SKM-1 treated with dmso at 0.1 percent for 144 hours (cell line): ENCODE measurements around the gene FANCF.
"Not testable (repeated sequence)": the region's sequence is repeated elsewhere in the genome, so short reads cannot be mapped to it uniquely, and the experiment has no call there.

Experiments
- DNase-seq: peaks from one replicate; lab custom pipeline; 2025; ENCODE audit not compliant: unreplicated experiment; lab: John Stamatoyannopoulos, UW

The FANCF gene, protein sequence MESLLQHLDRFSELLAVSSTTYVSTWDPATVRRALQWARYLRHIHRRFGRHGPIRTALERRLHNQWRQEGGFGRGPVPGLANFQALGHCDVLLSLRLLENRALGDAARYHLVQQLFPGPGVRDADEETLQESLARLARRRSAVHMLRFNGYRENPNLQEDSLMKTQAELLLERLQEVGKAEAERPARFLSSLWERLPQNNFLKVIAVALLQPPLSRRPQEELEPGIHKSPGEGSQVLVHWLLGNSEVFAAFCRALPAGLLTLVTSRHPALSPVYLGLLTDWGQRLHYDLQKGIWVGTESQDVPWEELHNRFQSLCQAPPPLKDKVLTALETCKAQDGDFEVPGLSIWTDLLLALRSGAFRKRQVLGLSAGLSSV

DNA sequence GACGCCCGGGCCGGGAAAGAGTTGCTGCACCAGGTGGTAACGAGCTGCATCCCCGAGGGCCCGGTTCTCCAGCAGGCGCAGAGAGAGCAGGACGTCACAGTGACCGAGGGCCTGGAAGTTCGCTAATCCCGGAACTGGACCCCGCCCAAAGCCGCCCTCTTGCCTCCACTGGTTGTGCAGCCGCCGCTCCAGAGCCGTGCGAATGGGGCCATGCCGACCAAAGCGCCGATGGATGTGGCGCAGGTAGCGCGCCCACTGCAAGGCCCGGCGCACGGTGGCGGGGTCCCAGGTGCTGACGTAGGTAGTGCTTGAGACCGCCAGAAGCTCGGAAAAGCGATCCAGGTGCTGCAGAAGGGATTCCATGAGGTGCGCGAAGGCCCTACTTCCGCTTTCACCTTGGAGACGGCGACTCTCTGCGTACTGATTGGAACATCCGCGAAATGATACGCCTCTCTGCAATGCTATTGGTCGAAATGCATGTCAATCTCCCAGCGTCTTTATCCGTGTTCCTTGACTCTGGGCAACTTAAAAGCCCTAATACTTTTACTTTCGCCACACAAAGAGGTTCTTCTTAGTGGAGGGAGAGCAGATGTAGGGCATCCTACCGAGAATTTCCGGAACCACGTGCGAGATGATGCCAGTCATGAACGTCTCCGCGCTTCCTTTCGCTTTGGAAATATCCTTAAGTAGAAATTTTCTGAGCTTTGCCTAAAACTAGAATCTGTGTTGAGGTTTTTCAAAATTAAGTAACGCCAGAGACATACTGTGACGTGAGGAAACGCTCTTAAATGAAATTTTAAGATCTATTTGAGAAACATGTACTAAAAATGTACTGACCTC, at the start of gene FANCF:
TSS of gene FANCF (minus strand) at position 376 of the 840 bp plus-strand sequence. CDS start at position 363, 13 bp downstream.
- peak; percentile 98 for DNase-seq

DNA sequence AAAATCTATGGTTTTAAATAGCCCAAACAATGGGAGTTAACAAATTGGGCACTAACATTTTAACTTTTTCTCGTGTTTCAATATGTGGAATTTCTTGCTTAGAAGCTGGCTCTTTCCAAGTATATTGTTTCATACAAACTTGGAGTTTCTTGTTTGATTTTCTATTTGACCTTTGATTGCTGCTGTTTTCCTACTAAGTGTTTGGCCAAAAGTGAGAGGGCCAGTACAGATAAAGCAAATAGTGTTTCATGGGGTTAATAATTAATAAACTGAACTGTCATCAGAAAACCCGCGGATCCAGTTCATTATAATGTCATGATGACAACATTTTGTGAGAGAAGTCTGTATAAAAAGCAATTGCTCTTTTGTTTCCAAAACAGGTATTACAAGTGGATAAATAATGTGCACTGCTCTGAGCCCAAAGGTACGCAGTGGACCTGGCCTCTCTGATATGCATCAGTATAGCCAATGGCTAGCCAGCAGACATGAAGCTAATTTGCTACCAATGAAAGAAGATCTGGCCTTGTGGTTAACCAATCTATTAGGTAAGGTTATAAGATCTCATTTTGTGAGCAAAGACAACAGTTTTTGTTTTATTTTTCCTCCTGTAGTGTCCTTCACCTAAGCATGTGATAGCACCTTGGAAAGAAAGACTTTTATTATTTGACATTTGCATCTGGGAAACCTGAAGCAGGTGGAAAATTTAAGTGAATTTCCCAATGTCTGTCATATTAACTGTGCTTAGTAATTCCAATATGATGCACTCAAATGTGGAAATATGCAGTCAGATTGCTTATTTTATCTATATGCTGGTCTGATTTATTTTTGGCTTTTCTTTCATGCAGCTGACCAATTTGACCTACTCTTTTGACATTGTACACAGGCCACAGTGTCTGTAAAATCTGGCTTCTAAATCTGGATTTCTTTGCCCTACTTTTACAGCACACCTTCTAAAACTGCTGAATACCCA, 49.1 kb upstream of the FANCF start:
- DNase-seq = no peak

DNA sequence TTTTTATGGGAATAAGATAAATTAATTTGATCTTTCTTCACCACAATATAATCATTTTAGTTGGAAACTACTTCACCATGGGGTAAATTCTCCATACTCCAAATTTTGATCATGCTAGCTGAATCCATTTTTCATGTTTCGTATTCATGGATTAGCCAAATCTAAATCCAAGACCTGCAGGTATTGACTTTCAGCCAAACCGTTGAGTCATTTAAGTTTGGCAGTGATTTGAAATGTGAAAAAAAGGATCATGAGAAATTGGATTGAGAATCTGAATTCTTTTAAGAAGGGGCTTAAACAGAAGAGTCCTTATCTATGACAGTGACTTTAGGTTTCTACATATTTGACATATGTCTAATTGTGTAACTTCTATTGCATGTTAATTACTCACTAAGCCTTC, 46.1 kb upstream of the FANCF start:
- DNase-seq = no peak

DNA sequence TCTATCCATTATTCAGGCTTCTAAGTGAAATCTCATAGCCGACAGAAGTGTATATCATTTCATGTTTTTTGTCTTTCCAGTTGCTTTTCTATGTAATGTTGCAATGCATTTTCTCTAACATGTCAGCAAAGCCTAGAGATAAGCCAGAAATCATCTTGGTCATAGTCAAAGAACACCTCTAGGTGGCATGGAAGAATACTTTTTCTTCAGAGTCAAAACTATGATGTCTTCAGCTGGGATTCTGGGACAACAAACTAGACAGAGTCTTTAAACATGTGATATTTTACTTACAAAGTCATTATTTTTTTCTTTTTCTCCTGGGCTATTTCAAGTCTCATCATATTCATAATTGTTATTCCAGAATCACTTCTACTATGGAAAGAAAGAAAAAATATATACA, 45.2 kb upstream of the FANCF start:
- DNase-seq = peak; percentile 26

DNA sequence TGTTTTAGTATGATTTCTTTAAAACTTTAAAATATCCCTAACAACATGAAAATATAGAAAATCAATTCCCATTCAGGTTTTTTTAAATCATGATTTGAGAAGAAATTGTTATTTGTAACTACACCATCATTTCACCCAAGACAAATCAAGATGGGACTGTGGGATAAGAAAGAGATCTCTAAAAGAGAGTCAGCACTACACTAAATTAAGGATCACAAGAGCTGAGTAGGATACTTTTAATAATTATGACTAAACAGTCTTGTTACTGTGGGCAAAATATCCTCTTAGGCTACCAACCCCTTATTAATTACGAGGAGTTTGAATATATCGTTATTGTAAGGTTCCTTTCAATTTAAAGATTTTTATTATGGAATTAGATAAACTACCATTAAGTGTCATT, 43.7 kb upstream of the FANCF start:
- DNase-seq = no peak

DNA sequence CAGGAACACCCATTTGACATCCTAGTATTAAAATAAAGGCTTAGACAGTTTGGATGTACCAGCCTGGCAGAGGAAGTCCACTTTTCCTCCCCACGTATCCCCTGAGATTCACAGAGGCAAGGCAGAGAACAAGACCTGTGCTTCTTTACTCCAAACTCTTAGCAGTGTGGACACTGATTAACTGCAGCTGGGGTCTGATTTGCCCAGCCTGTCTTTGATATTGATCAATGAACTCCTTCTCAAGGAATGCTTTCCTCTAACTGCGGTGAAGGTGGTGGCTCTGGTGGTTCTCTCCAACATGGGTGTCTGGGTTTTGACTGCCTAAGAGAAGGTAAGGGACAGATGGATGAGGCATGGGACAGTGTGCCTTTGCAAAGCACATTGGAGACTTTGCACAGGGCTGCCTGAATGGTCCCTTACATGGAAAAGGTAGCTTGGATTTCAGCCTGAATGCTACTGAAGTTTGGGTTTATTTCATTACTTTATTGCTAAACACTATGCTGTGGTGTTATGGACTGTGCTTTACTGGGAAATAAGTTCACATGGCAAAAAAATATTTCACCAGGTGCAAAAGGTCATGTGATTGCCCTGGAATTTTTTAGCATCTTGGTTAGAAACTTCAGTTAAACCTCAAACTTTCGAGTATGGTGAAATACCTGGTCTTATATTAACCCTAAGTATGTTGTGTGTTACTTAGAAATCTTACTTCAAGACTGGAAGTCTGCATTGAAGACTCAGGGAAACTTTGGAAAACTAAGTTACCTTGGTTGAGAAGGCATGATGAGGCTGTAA, 42.6 kb upstream of the FANCF start:
- no peak for DNase-seq

DNA sequence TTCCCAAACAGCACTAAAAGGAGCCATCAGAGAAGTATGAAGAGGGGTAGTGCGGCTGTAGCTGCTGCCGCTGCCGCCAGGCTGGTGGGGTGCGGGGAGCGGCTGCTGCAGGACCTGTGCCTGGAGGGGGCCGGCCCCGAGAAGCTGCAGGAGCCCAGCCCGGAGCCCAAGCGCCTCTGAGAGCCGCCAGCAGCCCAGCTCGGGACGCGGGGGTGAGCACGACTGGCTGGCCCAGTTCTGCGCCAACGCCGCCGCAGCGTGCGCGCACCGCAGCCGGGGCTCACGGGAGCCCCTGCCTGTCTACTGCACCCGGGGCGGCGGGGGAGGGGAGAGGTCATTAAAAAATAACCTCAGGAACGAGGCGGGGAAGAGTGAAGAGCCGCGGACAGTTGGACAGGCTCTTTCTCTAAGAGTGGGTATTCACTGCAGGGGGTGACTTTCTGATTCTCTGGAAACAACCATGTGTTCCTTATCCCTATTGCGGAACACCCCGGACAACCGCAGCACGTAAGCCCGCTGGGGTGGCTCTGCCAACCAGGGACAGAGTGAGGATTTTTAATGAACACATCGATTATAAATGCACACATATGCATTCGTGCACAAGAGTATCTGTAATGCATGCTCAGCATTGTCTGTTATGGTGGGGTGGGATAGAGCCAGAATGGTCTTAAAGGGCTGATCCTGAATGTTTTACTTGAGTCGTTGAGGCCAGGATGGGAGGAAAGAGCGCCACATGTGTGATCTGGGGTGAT, 41.2 kb upstream of the FANCF start:
- DNase-seq = no peak

DNA sequence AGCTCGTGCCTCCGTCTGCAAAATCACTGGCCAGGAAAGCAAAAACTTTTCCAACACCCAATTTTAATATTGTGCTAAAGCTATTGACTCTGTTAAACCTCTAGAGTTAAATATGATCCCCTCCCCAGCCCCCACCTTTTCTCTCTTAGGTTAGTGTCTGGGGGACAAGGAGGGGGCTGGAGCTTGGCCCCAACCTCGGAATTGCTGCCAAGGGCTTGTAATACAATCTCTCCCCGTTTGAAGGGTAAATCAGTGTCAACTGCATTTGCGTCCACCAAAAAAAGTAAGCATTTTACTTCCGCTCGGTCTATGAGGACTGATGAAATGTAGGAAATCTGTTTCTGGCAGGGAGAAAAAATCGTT, 40.7 kb upstream of the FANCF start, which contains the start of gene GAS2:
TSS of gene GAS2 (plus strand) at position 287 of the 363 bp plus-strand sequence. CDS start 8,259 bp downstream, outside the sequence.
- DNase-seq = no peak

DNA sequence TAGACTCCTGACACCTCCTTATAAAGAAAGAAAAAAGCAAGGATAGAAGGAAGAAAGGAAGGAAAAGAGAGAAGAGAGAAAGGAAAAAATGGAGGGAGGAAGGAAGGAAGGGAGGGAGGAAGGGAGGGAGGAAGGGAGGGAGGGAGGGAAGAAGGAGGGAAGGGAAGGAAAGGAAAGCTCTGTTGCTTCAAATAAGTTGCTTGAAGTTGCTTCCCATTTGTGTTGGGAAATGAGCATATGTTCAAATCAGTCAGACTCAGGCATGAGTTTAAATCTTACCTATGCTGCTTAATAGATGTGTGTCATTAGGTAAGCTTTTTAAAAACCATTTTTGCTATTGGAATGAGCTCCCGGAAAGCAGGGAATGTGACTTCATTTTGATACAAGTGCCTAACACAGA, 34.2 kb upstream of the FANCF start:
- DNase-seq = no peak

DNA sequence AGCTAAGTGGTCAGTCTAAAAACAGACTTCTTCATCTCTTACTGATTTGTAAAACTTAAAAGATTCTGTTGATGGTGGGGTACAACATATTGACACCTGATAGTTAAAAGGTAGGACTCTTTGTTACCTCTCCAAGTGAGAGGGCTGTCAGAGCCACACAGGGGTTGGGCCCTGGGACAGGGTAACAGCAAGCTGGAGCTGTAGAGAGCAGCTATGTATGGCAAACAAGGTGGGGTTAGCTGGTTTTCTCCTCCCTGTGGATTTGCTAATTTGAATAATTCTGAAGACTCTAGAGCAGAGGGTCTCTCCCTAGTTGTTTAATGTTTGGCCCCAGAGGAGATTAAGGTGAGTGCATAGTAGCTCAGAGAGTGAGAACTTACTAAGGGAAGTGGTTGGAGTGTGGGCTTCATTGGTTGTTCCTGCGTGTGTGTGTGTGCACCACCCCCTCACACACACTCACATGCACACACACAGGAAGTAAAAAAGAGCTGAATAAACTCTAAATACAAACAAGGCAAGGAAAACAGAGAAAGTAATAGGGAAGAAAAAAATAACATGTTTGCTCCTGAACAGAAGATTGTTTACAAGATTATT, 31.6 kb upstream of the FANCF start:
- no peak for DNase-seq

DNA sequence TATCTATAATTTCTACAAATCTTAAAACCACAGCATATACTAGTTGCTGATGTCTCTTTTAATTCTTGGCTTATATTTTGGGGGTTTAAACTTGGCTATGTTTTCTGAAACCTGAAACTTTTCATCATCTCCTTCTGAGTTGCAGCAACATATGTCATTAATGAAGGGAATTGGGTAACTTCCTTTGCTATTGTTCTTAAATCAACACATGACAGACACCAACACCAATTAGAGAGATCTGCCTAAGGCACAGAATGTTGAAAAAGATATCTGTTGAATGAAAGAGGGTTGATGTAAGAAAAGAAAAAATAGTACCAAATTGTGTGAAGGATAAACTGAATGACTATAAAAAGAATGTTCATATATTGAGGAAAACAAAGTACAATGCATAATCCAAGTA, 30.5 kb upstream of the FANCF start:
- DNase-seq = peak; percentile 44

DNA sequence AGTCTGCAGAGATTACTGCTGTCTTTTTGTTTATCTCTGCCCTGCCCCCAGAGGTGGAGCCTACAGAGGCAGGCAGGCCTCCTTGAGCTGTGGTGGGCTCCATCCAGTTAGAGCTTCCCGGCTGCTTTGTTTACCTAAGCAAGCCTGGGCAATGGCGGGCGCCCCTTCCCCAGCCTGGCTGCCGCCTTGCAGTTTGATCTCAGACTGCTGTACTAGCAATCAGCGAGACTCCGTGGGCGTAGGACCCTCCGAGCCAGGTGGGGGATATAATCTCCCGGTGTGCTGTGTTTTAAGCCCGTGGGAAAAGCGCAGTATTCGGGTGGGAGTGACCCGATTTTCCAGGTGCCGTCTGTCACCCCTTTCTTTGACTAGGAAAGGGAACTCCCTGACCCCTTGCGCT, 26.7 kb upstream of the FANCF start:
- not testable (repeated sequence) for DNase-seq

DNA sequence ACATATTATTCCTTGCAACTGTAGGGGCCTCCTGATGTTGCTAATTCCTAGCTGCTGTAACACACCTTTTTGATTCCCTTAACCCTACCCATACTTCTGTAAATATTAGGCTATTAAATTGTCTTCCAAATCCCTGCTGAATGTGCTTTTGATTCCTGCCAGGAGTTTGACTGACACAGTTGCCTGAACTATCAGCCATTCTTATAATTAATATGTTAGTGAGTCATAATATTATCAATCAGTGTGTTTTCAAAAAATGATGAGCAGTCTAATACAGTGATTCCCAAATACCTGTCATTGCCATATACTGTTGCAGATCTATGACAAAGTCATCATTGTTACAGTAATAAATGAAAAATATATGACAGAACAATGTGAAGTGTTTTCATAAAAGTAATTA, 15.9 kb upstream of the FANCF start:
- no peak for DNase-seq

DNA sequence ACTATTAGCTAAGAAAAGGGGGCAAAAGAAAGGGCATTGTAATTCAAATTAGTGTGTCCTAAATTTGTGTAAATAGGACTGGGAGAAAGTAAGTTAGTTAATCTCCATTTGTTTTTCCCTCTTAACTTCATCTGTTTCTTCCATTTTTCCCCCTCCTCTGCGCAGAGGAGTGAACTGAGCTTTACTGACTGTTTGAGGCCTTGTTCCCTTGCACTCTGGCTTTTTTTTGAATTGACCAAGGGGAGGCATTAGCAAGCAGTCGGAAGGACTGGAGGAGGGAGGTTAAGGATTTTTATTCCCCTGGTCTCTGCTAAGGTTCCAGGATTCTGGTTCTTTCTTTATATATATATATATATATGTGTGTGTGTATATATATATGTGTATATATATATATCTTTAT, 15.2 kb upstream of the FANCF start:
- no peak for DNase-seq

DNA sequence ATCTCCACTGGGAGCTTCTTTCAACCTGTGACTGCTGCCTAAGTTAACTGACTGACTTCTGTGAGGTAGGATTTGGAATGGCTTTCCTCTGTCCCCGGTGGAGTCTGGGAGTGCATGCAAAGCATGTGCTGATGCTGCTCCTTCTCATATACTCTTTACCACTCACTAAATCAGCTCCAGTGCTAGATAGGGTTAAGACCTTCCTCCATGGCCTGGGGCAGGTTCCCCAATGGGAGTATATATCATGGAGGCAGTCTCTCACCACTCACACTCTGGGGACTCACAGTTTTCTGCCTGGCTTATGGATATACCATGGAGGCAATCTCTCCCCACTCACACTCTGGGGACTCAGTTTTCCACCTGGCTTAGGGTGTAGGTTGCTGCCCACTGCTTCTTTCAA, 10.1 kb upstream of the FANCF start:
- peak; percentile 3 for DNase-seq

DNA sequence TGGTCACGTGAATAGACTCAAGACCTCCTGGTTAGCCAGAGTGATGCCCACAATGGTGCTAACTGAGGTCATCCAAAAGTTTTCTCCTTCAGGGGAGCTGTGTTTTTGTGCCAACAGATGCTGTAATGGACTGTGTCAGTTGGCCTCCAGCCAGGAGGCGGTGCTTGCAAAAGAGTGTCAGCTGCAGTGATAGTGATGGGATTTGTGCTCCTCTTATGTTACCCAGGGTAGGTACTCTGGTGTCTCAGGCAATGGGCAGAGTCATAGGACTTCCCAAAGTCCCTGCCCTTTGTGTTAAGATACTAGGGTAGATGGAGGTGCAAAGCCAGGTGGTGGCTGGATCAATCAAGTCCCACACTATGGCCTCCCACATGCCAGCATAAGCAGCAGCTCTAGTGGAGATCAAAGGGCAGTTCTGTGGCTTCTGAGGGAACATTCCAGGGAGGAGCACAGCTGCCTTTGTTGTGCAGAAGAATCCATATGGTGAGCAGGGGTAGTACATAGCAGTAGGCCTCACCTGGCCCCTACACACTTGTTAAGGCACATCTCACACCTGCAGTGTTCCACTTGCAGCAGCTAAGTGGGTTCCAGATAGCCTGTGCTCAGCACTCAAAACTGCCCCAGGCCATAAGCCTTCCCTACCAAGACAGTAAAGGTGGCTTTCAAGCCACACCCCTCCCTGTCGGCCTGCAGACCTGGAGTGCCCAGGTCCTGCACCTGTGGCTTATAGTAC, 9.4 kb upstream of the FANCF start:
- no peak for DNase-seq

DNA sequence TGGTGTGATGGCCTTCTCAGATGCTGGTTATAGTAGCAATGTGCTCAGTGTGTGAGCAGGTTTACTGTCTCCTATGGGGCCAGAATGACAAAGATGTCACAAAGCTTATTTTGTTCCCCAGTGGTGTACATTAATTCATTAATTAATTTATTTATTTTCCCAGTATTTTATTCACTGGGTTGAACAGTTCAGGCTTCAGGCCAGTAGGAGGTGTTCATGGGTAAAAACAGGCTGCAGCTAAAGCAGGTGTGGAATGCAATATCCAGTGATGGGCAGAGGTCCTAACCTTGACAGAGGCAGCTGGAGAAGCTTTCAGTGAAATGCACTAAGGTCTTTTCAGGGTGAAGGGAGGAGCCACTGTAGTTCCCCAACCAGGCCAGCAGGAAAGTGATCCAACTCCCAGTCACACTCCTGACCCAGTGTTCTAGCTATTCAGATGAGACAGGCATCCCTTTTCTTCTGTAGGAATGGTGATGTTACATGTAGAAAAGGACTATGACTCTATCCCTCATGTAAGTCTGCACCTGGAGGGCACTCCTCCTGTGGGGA, 7.8 kb upstream of the FANCF start:
- no peak for DNase-seq

DNA sequence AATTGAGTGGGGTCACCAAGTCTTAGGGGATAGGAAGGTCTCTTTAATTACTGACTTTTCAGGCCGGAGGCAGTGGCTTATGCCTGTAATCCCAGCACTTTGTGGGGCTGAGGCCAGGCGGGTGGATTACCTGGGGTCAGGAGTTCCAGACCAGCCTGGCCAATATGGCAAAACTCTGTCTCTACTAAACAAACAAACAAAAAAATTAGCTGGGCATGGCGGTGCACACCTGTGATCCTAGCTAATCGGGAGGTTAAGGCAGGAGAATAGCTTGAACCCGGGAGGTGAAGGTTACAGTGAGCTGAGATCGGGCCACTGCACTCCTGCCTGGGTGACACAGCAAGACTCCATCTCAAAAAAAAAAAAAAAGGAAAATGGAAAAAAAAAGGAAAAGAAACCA, 1.8 kb upstream of the FANCF start:
- DNase-seq = no peak
